Measurements from ENCODE around the gene C6orf89. TPM values are rescaled to one million over a fixed set of nuclear protein-coding genes. Genes with fewer than 3 reads are reported as not detected.
A peak's percentile ranks its signal among the peaks of the same experiment; 100 is the strongest.

Gene C6orf89
- total RNA-seq, 2 experiments from 2014 or later: 24.2 to 24.5 TPM

DNA sequence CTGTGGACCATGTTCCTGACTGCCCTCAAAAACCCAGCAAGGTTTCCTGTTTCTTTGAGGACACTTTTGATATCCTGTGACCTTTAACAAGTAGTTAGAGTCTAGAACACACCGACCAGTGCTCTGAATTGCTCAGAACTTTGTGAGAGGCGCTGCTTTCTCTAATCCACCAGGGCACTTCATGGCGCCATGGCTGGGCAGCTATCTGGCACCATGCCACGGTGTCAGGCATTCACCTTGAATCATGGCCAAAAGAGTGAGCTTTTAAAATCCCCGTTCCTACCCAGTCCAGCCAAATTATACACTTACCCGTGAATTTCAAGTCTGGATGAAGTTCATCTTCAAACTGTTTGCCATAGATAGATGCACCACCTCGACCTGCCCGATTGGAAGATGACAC, 29.5 kb upstream of the C6orf89 start:
- DNase-seq: no peak
- peaks cover 48% of the 10 kb centered on the region for H3K36me3 Mint-ChIP-seq (ENCODE audit: low read depth)
- H3K27ac Mint-ChIP-seq: no peak overlapping the region
- intact Hi-C loops (cut with micrococcal nuclease): no loop called here
- no peaks in the 10 kb centered on the region for H3K9me3 Mint-ChIP-seq
- peaks cover 2% of the 10 kb centered on the region for H3K4me1 Mint-ChIP-seq (ENCODE audit: low read depth)
- no peaks in the 10 kb centered on the region for H3K27me3 Mint-ChIP-seq (ENCODE audit: low read depth)
- CTCF ChIA-PET: no interaction called here
- H3K4me3 Mint-ChIP-seq: no peak overlapping the region

- intact Hi-C loops (cut with micrococcal nuclease): no loop called here
- CTCF ChIA-PET: interaction anchor here (0.5 kb wide), 1 partner anchor 98 kb away, joined by 3 read pairs; no protein-coding TSS in a partner anchor
- Mint-ChIP-seq H3K9me3 (no peaks in the 10 kb centered on the region), H3K4me3 (no peak overlapping the region), H3K27me3 (ENCODE audit: low read depth) (no peaks in the 10 kb centered on the region), H3K4me1 (ENCODE audit: low read depth) (peaks cover 2% of the 10 kb centered on the region), H3K36me3 (ENCODE audit: low read depth) (peaks cover 42% of the 10 kb centered on the region), H3K27ac (no peak overlapping the region)
- DNase-seq: no peak
Measured at GRCh38 chr6:36857325-36857724, 28.4 kb upstream of the C6orf89 start.

DNA sequence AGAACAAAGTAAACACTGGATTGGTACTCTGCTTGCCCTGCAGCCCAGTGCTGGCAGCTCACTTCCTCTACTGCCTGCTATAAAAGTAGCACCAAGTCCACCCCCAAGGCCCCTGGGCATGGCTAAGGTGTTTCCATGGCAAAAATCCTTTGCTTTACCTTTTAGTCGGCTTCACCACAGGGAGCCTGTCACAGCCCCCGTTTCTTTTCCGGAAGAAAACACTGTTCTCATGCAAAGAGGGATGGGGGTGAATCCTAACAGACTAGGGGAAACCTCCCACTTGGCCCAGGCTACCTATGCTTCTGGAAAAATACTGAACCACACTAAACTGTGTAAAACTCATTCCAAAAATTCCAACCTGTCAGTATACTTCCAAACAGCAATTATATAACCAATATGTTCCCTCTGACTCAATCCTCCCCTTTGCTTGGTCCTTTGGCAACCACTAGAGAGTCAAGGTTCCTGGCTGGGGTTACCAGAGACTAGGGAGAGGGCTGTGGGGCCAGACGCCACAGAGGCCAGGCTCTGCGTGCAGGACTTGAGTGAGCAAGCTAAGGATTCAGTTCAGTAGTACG, 27.3 kb upstream of the C6orf89 start:
- no peak overlapping the region for H3K27ac Mint-ChIP-seq
- peaks cover 2% of the 10 kb centered on the region for H3K4me1 Mint-ChIP-seq (ENCODE audit: low read depth)
- H3K4me3 Mint-ChIP-seq: no peak overlapping the region
- H3K36me3 Mint-ChIP-seq (ENCODE audit: low read depth): peaks cover 39% of the 10 kb centered on the region
- no peak for DNase-seq
- intact Hi-C loops (cut with micrococcal nuclease): no loop called here
- no peaks in the 10 kb centered on the region for H3K9me3 Mint-ChIP-seq
- no peaks in the 10 kb centered on the region for H3K27me3 Mint-ChIP-seq (ENCODE audit: low read depth)
- CTCF ChIA-PET: no interaction called here

DNA sequence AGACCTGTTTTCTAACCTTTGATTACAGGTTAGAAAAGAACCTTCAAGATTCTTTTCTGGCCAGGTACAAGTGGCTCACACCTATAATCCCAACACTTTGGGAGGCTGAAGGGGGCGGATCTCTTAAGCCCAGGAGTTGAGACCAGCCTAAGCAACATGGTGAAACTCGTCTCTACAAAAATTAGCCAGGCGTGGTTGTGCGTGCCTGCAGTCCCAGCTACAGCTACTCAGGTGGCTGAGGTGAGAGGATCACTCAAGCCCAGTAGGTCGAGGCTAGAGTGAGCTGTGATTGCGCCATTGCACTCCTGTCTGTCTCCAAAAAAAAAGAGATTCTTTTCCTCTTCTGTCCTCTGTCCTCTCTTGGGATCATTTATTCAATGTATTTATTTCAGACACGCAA, 25.6 kb upstream of the C6orf89 start:
- intact Hi-C loops (cut with micrococcal nuclease): no loop called here
- H3K27ac Mint-ChIP-seq: no peak overlapping the region
- no peak for DNase-seq
- peaks cover 5% of the 10 kb centered on the region for H3K4me1 Mint-ChIP-seq (ENCODE audit: low read depth)
- peaks cover 46% of the 10 kb centered on the region for H3K36me3 Mint-ChIP-seq (ENCODE audit: low read depth)
- H3K4me3 Mint-ChIP-seq: no peak overlapping the region
- H3K9me3 Mint-ChIP-seq: no peaks in the 10 kb centered on the region
- no peaks in the 10 kb centered on the region for H3K27me3 Mint-ChIP-seq (ENCODE audit: low read depth)
- CTCF ChIA-PET: interaction anchor here (0.6 to 6.6 kb wide), 3 partner anchors 9 to 1034 kb away, joined by 3 to 49 read pairs (median 3); no protein-coding TSS in a partner anchor

DNA sequence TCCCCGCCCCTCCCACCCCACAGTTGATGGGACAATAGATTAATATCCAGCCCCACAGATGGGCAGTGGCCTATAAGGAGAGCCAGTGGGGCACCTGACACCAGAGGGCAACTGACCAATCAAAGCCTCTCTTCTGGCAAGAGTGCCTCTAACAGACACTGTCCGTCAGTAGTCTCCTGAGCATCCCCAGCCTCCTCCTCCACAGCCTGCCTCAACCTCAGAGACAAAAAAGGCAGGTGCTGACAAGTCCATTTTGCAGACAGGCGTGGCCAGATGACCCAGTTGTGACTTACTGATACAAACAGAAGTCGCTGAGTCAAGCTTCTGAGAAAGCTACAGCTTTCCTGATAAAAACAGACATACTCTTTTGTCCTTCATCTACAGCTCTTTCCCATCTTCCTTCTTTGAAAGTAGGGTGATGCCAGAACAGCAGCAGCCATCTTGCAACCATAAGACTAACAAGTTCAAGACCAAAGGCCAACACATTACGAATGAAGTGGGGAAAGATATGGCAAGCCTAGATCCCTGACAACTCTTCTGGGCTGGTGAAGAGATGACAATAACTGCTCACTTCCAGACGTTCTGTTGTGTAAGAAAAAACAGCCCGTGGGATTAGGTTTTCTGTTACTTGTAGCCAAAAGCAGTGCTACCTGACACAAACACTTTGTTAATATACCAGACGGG, 23.4 kb upstream of the C6orf89 start:
- DNase-seq: no peak
- Mint-ChIP-seq H3K9me3 (no peaks in the 10 kb centered on the region), H3K36me3 (ENCODE audit: low read depth) (peaks cover 45% of the 10 kb centered on the region), H3K27ac (no peak overlapping the region), H3K4me3 (no peak overlapping the region), H3K27me3 (ENCODE audit: low read depth) (no peaks in the 10 kb centered on the region), H3K4me1 (ENCODE audit: low read depth) (peaks cover 24% of the 10 kb centered on the region)
- CTCF ChIA-PET: interaction anchor here (6.6 kb wide), 1 partner anchor 11 kb away, joined by 49 read pairs; no protein-coding TSS in a partner anchor
- intact Hi-C loops (cut with micrococcal nuclease): no loop called here

GRCh38 chr6:36862848-36863382, 22.8 kb upstream of the C6orf89 start:
- Mint-ChIP-seq H3K4me1 (ENCODE audit: low read depth) (peaks cover 31% of the 10 kb centered on the region), H3K4me3 (no peak overlapping the region)
- CTCF ChIA-PET: interaction anchor here (6.6 kb wide), 1 partner anchor 12 kb away, joined by 49 read pairs; no protein-coding TSS in a partner anchor

DNA sequence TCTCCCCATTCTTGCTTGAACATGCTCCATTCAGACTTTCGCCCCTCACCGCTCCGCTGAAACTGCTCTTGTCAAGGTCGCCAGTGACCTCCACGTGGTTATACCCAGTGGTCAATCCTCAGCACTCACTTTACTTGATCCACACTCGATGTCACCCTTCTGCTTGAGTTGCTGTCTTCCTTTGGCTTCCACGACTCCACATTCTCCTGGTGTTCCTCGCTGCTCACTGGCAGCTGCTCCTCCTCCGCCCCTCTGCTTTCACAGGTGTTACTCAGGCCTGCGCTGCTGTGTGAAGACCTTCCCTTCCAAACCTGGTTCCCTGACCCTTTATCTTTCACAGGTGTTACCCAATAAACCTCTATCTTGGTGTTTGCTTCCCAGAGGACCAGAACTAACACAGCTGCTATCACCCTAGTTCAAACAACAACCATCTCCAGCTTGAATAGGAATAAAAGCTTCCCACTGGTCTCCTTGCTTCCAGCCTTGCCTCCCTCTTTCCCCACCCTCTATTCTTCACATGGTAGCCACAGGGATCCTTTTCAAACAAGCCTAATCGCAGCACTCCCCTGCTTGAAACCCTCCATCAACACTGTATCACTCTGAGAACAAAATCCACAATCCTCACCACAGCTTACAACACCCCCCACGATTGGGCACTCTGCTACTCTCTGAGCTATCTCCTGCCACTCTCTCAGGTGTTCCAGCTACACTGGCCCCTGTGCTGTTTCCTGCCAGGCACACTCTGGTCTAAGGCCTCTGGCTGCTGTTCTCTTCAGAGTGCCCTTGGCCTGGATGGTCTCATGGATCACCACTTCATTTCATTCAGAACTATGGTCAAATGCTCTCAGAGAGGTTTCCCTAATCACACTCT, 21.8 kb upstream of the C6orf89 start:
- Mint-ChIP-seq H3K36me3 (ENCODE audit: low read depth) (peaks cover 54% of the 10 kb centered on the region), H3K4me1 (ENCODE audit: low read depth) (peaks cover 36% of the 10 kb centered on the region), H3K27ac (no peak overlapping the region), H3K4me3 (no peak overlapping the region), H3K9me3 (no peaks in the 10 kb centered on the region), H3K27me3 (ENCODE audit: low read depth) (no peaks in the 10 kb centered on the region)
- intact Hi-C loops (cut with micrococcal nuclease): no loop called here
- DNase-seq: no peak
- CTCF ChIA-PET: interaction anchor here (0.6 to 6.6 kb wide), 4 partner anchors 9 to 106 kb away, joined by 3 to 49 read pairs (median 4); no protein-coding TSS in a partner anchor

More at GRCh38 chr6:36862848-36863382, 22.8 kb upstream of the C6orf89 start:
- intact Hi-C loops (cut with micrococcal nuclease): no loop called here
- H3K27ac Mint-ChIP-seq: no peak overlapping the region
- H3K27me3 Mint-ChIP-seq (ENCODE audit: low read depth): no peaks in the 10 kb centered on the region
- DNase-seq: no peak
- peaks cover 50% of the 10 kb centered on the region for H3K36me3 Mint-ChIP-seq (ENCODE audit: low read depth)
- H3K9me3 Mint-ChIP-seq: no peaks in the 10 kb centered on the region

- peak overlapping the region; percentile 66 for H3K27ac Mint-ChIP-seq
- H3K4me1 Mint-ChIP-seq (ENCODE audit: low read depth): peaks cover 43% of the 10 kb centered on the region
- H3K4me3 Mint-ChIP-seq: no peak overlapping the region
- peaks cover 65% of the 10 kb centered on the region for H3K36me3 Mint-ChIP-seq (ENCODE audit: low read depth)
- no peaks in the 10 kb centered on the region for H3K27me3 Mint-ChIP-seq (ENCODE audit: low read depth)
- intact Hi-C loops (cut with micrococcal nuclease): no loop called here
- no peak for DNase-seq
- H3K9me3 Mint-ChIP-seq: no peaks in the 10 kb centered on the region
- CTCF ChIA-PET: interaction anchor here (6.6 kb wide), 1 partner anchor 15 kb away, joined by 49 read pairs; no protein-coding TSS in a partner anchor
Measured at GRCh38 chr6:36865835-36866234, 19.9 kb upstream of the C6orf89 start.

- CTCF ChIA-PET: no interaction called here
- Mint-ChIP-seq H3K27me3 (ENCODE audit: low read depth) (no peaks in the 10 kb centered on the region), H3K4me3 (no peak overlapping the region), H3K27ac (no peak overlapping the region), H3K4me1 (ENCODE audit: low read depth) (peaks cover 56% of the 10 kb centered on the region), H3K9me3 (no peaks in the 10 kb centered on the region), H3K36me3 (ENCODE audit: low read depth) (peaks cover 64% of the 10 kb centered on the region)
- DNase-seq: no peak
- intact Hi-C loops (cut with micrococcal nuclease): no loop called here
Measured at GRCh38 chr6:36867471-36868224, 18.1 kb upstream of the C6orf89 start.

DNA sequence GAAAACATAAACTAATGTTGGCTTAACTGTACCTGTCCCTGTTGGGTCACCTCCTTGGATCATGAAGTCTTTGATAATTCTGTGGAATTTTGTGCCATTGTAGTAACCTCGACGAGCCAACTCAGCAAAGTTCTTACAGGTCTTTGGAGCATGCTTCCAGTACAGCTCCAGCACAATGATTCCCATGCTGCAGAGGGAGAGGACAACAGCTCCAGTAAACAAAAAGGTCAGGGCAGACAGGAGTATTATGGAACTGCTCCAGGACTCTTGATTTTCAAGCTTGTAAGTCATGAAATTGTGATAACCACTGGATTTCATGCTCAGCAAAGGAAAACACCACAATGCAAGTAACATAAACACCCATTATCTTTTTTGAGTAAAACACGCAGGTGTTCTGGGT, 14.1 kb upstream of the C6orf89 start:
- H3K36me3 Mint-ChIP-seq (ENCODE audit: low read depth): peaks cover 46% of the 10 kb centered on the region
- H3K9me3 Mint-ChIP-seq: no peaks in the 10 kb centered on the region
- intact Hi-C loops (cut with micrococcal nuclease): loop anchor here (2.0 to 5.0 kb wide), 2 partner anchors 13 to 301 kb away; partner anchors contain the start of genes C6orf89 and PIM1
- CTCF ChIA-PET: interaction anchor here (1.2 to 5.8 kb wide), 4 partner anchors 13 to 147 kb away, joined by 4 to 27 read pairs (median 12); partner anchors contain the start of gene C6orf89
- H3K4me3 Mint-ChIP-seq: no peak overlapping the region
- DNase-seq: no peak
- H3K4me1 Mint-ChIP-seq (ENCODE audit: low read depth): peaks cover 57% of the 10 kb centered on the region
- peak overlapping the region; percentile 16 for H3K27ac Mint-ChIP-seq
- H3K27me3 Mint-ChIP-seq (ENCODE audit: low read depth): no peaks in the 10 kb centered on the region

GRCh38 chr6:36873115-36873514, 12.6 kb upstream of the C6orf89 start:
- peaks cover 3% of the 10 kb centered on the region for H3K27me3 Mint-ChIP-seq (ENCODE audit: low read depth)
- peak overlapping the region; percentile 94 for H3K4me3 Mint-ChIP-seq
- no peaks in the 10 kb centered on the region for H3K9me3 Mint-ChIP-seq
- H3K36me3 Mint-ChIP-seq (ENCODE audit: low read depth): peaks cover 36% of the 10 kb centered on the region
- H3K4me1 Mint-ChIP-seq (ENCODE audit: low read depth): peaks cover 42% of the 10 kb centered on the region
- no peak for DNase-seq
- peak overlapping the region; percentile 98 for H3K27ac Mint-ChIP-seq
- intact Hi-C loops (cut with micrococcal nuclease): loop anchor here (5.0 kb wide), 1 partner anchor 299 kb away; the partner anchor contains the start of gene PIM1
- CTCF ChIA-PET: interaction anchor here (0.6 to 5.8 kb wide), 11 partner anchors 9 to 333 kb away, joined by 3 to 48 read pairs (median 7); partner anchors contain the start of gene C6orf89
